ENCODE data around the gene LRP2BP. TPM values are rescaled to one million over a fixed set of nuclear protein-coding genes. Genes with fewer than 3 reads are reported as not detected.

The LRP2BP gene
- total and polyA plus RNA-seq, 4 donors = 0.09 to 0.64 (median 0.20) TPM

- no peak for DNase-seq (ENCODE audit: low spot score)
- no peak overlapping the region for H3K9ac ChIP-seq (ENCODE audit: low read depth in 1 of 2, low read length in 2 of 2)
- 95% methylated on average over 4 of the region's 4 CpGs for WGBS
These were observed 36.8 kb downstream of the LRP2BP start for GRCh38 chr4:185358959-185359358.

DNA sequence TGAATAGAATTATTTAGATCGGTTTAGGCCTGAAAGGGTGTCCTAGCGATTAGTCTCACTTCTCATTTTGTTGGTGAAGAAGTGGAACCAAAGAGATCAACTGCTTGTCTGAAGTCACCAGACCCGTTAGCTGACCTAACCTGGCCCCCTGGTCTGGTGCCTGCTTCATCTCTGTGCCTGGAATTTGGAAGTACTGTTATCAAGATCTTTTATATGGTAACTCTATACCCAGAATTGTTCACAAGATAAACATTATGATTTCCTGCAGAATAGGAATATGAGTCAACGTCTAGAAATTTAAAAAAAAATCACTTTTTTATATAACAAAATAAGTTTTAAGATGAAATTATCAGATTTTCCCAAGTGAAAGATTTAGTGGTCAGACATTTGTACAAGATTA lies 37.2 kb downstream of the LRP2BP start:
- no peak overlapping the region for H3K27ac ChIP-seq (ENCODE audit: low read depth in 1 of 2, low read length in 2 of 2)
- TF ChIP-seq EGR1 (IDR thresholded peaks at IDR 0.05; ENCODE audit: low read depth in 2 of 2) = no peak
- no peak overlapping the region for H3K4me3 ChIP-seq (ENCODE audit: low read depth in 1 of 3, low read length in 3 of 3)
- peaks cover 0 to 8% (median 2%) of the 10 kb centered on the region in 4 donors for H3K36me3 ChIP-seq (ENCODE audit: control insufficient read depth in 4 of 4, insufficient read depth in 3 of 4, low read depth in 1 of 4, low read length in 3 of 4)
- no peaks in the 10 kb centered on the region for H3K9me3 ChIP-seq (ENCODE audit: control insufficient read depth in 4 of 4, low read length in 3 of 4)
- H3K9ac ChIP-seq (ENCODE audit: low read depth in 1 of 2, low read length in 2 of 2) = no peak overlapping the region
- DNase-seq (ENCODE audit: low spot score) = no peak
- WGBS = 87% methylated on average over 4 of the region's 4 CpGs
- H3K4me1 ChIP-seq (ENCODE audit: control insufficient read depth in 4 of 4, insufficient read depth in 4 of 4, low read length in 3 of 4) = peaks cover 4 to 14% (median 10%) of the 10 kb centered on the region in 4 donors
- H3K27me3 ChIP-seq (ENCODE audit: control insufficient read depth in 4 of 4, insufficient read depth in 4 of 4, low read length in 3 of 4) = no peaks in the 10 kb centered on the region

More at GRCh38 chr4:185358959-185359358, 36.8 kb downstream of the LRP2BP start:
- H3K4me3 ChIP-seq (ENCODE audit: low read depth in 1 of 3, low read length in 3 of 3) = no peak overlapping the region
- H3K27me3 ChIP-seq (ENCODE audit: control insufficient read depth in 4 of 4, insufficient read depth in 4 of 4, low read length in 3 of 4) = no peaks in the 10 kb centered on the region
- no peak overlapping the region for H3K27ac ChIP-seq (ENCODE audit: low read depth in 1 of 2, low read length in 2 of 2)
- no peaks in the 10 kb centered on the region for H3K9me3 ChIP-seq (ENCODE audit: control insufficient read depth in 4 of 4, low read length in 3 of 4)
- TF ChIP-seq SP1 (IDR thresholded peaks at IDR 0.05) = no peak
- no peak for TF ChIP-seq EGR1 (IDR thresholded peaks at IDR 0.05; ENCODE audit: low read depth in 2 of 2)
- no peak for TF ChIP-seq REST (IDR thresholded peaks at IDR 0.05)
- no peak for TF ChIP-seq ATF3 (IDR thresholded peaks at IDR 0.05)
- TF ChIP-seq FOXA1 (IDR thresholded peaks at IDR 0.05) = no peak
- H3K36me3 ChIP-seq (ENCODE audit: control insufficient read depth in 4 of 4, insufficient read depth in 3 of 4, low read depth in 1 of 4, low read length in 3 of 4) = peaks cover 0 to 8% (median 2%) of the 10 kb centered on the region in 4 donors
- peaks cover 4 to 17% (median 10%) of the 10 kb centered on the region in 4 donors for H3K4me1 ChIP-seq (ENCODE audit: control insufficient read depth in 4 of 4, insufficient read depth in 4 of 4, low read length in 3 of 4)

- Histone ChIP-seq H3K9me3 (ENCODE audit: control insufficient read depth in 4 of 4, low read length in 3 of 4) (no peaks in the 10 kb centered on the region), H3K36me3 (ENCODE audit: control insufficient read depth in 4 of 4, insufficient read depth in 3 of 4, low read depth in 1 of 4, low read length in 3 of 4) (peaks cover 0 to 8% (median 2%) of the 10 kb centered on the region in 4 donors), H3K27me3 (ENCODE audit: control insufficient read depth in 4 of 4, insufficient read depth in 4 of 4, low read length in 3 of 4) (no peaks in the 10 kb centered on the region), H3K4me3 (ENCODE audit: low read depth in 1 of 3, low read length in 3 of 3) (no peak overlapping the region), H3K4me1 (ENCODE audit: control insufficient read depth in 4 of 4, insufficient read depth in 4 of 4, low read length in 3 of 4) (peaks cover 4 to 10% (median 8%) of the 10 kb centered on the region in 4 donors), H3K9ac (ENCODE audit: low read depth in 1 of 2, low read length in 2 of 2) (no peak overlapping the region), H3K27ac (ENCODE audit: low read depth in 1 of 2, low read length in 2 of 2) (no peak overlapping the region)
- no peak for DNase-seq (ENCODE audit: low spot score)
- TF ChIP-seq MAX (IDR thresholded peaks at IDR 0.05) (no peak), YY1 (IDR thresholded peaks at IDR 0.05) (no peak), NR2F2 (IDR thresholded peaks at IDR 0.05) (no peak), RAD21 (IDR thresholded peaks at IDR 0.05) (no peak), TAF1 (conservative IDR thresholded peaks at IDR 0.05) (no peak), ATF3 (IDR thresholded peaks at IDR 0.05) (no peak), CTCF (IDR thresholded peaks at IDR 0.05; ENCODE audit: low read depth, low read length, missing input control) (no peak), REST (IDR thresholded peaks at IDR 0.05) (no peak), HNF4A (conservative IDR thresholded peaks at IDR 0.05) (no peak), FOXA2 (IDR thresholded peaks at IDR 0.05) (no peak)
- TF ChIP-seq, protein P1, sequence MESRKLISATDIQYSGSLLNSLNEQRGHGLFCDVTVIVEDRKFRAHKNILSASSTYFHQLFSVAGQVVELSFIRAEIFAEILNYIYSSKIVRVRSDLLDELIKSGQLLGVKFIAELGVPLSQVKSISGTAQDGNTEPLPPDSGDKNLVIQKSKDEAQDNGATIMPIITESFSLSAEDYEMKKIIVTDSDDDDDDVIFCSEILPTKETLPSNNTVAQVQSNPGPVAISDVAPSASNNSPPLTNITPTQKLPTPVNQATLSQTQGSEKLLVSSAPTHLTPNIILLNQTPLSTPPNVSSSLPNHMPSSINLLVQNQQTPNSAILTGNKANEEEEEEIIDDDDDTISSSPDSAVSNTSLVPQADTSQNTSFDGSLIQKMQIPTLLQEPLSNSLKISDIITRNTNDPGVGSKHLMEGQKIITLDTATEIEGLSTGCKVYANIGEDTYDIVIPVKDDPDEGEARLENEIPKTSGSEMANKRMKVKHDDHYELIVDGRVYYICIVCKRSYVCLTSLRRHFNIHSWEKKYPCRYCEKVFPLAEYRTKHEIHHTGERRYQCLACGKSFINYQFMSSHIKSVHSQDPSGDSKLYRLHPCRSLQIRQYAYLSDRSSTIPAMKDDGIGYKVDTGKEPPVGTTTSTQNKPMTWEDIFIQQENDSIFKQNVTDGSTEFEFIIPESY (IDR thresholded peaks at IDR 0.05) = no peak
- WGBS = 91% methylated on average over 7 of the region's 7 CpGs
These were observed 37.8 kb downstream of the LRP2BP start for GRCh38 chr4:185357733-185358440.

All from liver (tissue), 9 donors.